Breast epithelium (tissue), 4 donors: ENCODE data around the gene TNNI3K. TPM values are rescaled to one million over a fixed set of nuclear protein-coding genes. Genes with fewer than 3 reads are reported as not detected.

ENCODE experiments used
- DNase-seq, 2 donors: peaks; one replicate each; pipeline ENCODE4 v3.0.0-alpha.2; 2019; ENCODE audit warnings: low spot score in 2 of 2
- H3K27ac ChIP-seq, 2 donors: fragments of 200-600 bp; sonication (generic) in 1 of 2; one replicate each; pipeline ENCODE4 v1.5.1; 2016 to 2019; ENCODE audit warnings: mild to moderate bottlenecking in 1 of 2
- H3K27me3 ChIP-seq, 2 donors: fragments of 200-600 bp; sonication (generic) in 1 of 2; one replicate each; pipeline versions ENCODE4 v1.5.1 to v1.6.0; 2017 to 2019; ENCODE audit warnings: control low read depth in 1 of 2, mild to moderate bottlenecking in 1 of 2
- H3K36me3 ChIP-seq: fragments of 200-600 bp; one replicate; pipeline ENCODE4 v1.5.1; 2019
- H3K4me1 ChIP-seq, 2 donors: fragments of 200-600 bp; sonication (generic); one replicate each; pipeline ENCODE4 v1.5.1; 2016 to 2019; ENCODE audit warnings: control low read depth in 1 of 2
- H3K4me3 ChIP-seq, 3 donors: fragments of 200-600 bp; sonication (generic); 1 replicate in 2 of 3; 2 replicates in 1 of 3; pipeline ENCODE4 v1.5.1; 2016 to 2019; ENCODE audit warnings: mild to moderate bottlenecking in 3 of 3, moderate library complexity in 2 of 3
- H3K9me3 ChIP-seq, 2 donors: fragments of 200-600 bp; sonication (generic) in 1 of 2; one replicate each; pipeline ENCODE4 v1.5.1; 2016 to 2019; ENCODE audit warnings: control low read depth in 1 of 2
- POLR2A ChIP-seq: fragments of 450-650 bp; IDR thresholded peaks from one replicate; pipeline ENCODE4 v1.6.1; 2016; ENCODE audit warnings: antibody characterized with exemption, mild to moderate bottlenecking, moderate library complexity
- POLR2AphosphoS5 ChIP-seq, 3 donors: sonication (generic); formaldehyde crosslinking; IDR thresholded peaks; one replicate each; pipeline ENCODE4 v1.6.1; 2017; ENCODE audit warnings: antibody characterized with exemption in 3 of 3
- intact Hi-C: fragments of 100-400 bp; cut with DNase I; formaldehyde crosslinking; loops from one replicate; pipeline ENCODE4 v1.15.1; 2023; ENCODE audit warnings: low total_unique reads
- total RNA-seq, 3 donors: library from RNA; depleted of rRNA; stranded (reverse); fragments of >200 nt; gene quantifications; one replicate each; pipeline ENCODE4 v1.1.0, GENCODE V29; 2016
- TF ChIP-seq, protein P1 (sequence below), 3 donors: fragments of 450-650 bp; IDR thresholded peaks; one replicate each; pipeline ENCODE4 v1.5.1; 2016 to 2017; ENCODE audit warnings: antibody characterized with exemption in 3 of 3, mild to moderate bottlenecking in 3 of 3, moderate library complexity in 3 of 3

The TNNI3K gene
- total RNA-seq, 3 donors from 2014 or later: 1.3 to 3.7 (median 2.5) TPM

DNA sequence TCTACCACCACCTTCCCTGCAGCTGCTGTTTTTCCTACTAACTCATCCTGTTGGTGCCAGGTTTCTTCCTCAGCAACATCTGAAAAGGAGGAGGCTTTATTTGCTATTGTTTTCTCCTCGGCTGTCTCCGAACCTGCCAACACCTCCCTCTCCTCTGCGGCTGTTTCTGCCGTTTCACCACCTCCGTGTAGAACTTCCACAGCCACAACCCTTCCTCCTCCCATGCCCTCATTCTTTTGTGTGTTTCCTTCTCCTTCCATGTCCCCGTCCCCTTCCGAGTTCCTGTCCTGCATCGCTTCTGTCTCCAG, 336.3 kb downstream of the TNNI3K start:
- no peak for TF ChIP-seq POLR2A
- TF ChIP-seq, protein P1, sequence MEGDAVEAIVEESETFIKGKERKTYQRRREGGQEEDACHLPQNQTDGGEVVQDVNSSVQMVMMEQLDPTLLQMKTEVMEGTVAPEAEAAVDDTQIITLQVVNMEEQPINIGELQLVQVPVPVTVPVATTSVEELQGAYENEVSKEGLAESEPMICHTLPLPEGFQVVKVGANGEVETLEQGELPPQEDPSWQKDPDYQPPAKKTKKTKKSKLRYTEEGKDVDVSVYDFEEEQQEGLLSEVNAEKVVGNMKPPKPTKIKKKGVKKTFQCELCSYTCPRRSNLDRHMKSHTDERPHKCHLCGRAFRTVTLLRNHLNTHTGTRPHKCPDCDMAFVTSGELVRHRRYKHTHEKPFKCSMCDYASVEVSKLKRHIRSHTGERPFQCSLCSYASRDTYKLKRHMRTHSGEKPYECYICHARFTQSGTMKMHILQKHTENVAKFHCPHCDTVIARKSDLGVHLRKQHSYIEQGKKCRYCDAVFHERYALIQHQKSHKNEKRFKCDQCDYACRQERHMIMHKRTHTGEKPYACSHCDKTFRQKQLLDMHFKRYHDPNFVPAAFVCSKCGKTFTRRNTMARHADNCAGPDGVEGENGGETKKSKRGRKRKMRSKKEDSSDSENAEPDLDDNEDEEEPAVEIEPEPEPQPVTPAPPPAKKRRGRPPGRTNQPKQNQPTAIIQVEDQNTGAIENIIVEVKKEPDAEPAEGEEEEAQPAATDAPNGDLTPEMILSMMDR (IDR thresholded peaks at IDR 0.05): no peak
- TF ChIP-seq POLR2AphosphoS5 (IDR thresholded peaks at IDR 0.05): no peak
- H3K4me3 ChIP-seq: no peak overlapping the region
- no peaks in the 10 kb centered on the region for H3K36me3 ChIP-seq
- intact Hi-C loops: no loop called here
- no peak for DNase-seq
- no peaks in the 10 kb centered on the region for H3K4me1 ChIP-seq
- H3K27ac ChIP-seq: no peak overlapping the region
- no peaks in the 10 kb centered on the region for H3K27me3 ChIP-seq
- no peaks in the 10 kb centered on the region for H3K9me3 ChIP-seq

DNA sequence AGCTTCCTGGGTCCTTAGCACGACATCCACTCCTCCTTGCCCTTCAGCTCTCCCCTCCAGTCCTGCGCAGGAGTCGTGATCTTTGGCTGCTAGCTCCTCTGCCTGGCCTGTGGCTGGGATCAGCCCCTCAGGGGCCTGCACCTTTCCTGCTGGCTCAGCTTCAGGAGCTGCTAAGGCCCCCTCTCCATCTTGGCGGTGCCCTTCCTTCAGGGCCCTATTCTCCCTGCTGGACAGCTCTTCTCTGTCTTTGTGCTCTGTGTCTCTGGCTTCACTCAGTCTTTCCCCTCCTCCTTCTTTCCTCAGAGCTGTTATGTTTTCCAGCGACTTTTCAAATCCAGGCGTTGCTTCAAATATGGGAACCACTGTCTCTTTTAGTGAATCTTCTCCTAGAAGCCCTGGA, 336.7 kb downstream of the TNNI3K start:
- Histone ChIP-seq H3K9me3 (no peaks in the 10 kb centered on the region), H3K27me3 (no peaks in the 10 kb centered on the region), H3K27ac (no peak overlapping the region), H3K4me3 (no peak overlapping the region), H3K4me1 (no peaks in the 10 kb centered on the region), H3K36me3 (no peaks in the 10 kb centered on the region)
- DNase-seq: no peak
- intact Hi-C loops: no loop called here
- TF ChIP-seq, protein P1 (IDR thresholded peaks at IDR 0.05): no peak
- TF ChIP-seq POLR2AphosphoS5 (IDR thresholded peaks at IDR 0.05) (no peak), POLR2A (no peak)

DNA sequence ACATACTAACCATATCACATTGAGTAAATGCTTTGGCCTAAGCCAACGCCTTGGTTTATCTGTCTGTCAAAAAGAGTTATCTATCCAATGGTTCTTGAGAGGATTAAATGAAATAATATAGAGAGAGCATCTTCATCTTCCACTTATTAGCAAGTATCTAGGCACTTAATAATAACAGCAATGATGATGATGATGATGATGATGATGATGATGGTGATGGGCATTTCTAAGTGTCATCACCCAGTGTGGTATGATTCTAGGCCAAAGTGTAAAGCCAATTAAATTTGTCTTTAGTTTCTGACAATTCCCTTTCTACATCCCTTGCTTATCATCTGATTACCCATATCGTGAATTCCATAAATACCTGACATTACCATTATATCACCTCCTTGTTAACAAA, 342.9 kb downstream of the TNNI3K start:
- no peaks in the 10 kb centered on the region for H3K27me3 ChIP-seq
- H3K4me1 ChIP-seq: no peaks in the 10 kb centered on the region
- H3K27ac ChIP-seq: no peak overlapping the region
- intact Hi-C loops: no loop called here
- no peak overlapping the region for H3K4me3 ChIP-seq
- no peak for DNase-seq
- H3K9me3 ChIP-seq: no peaks in the 10 kb centered on the region
- TF ChIP-seq, protein P1 (IDR thresholded peaks at IDR 0.05): no peak
- TF ChIP-seq POLR2AphosphoS5 (IDR thresholded peaks at IDR 0.05) (no peak), POLR2A (no peak)
- no peaks in the 10 kb centered on the region for H3K36me3 ChIP-seq

DNA sequence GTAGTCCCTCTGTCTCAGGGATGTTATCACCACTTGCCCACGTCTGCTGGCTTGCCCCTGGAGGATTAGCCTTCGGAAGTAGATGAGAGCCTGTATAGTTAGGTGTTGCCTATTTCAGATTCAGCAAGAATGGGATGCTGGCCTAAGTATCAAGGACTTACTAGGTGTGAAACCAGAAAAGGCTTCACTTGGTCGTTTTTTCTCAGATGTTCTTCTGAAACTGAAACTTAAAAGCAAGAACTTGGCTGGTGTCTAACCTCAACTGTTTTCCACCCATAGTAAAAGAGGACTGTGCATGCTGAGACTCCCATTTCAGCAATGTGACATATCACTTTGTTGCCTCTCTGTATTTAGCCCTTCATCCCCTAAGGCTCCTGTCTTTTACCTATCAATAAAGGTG, 344.2 kb downstream of the TNNI3K start:
- Histone ChIP-seq H3K27me3 (no peaks in the 10 kb centered on the region), H3K4me1 (no peaks in the 10 kb centered on the region), H3K9me3 (no peaks in the 10 kb centered on the region), H3K36me3 (no peaks in the 10 kb centered on the region), H3K4me3 (no peak overlapping the region), H3K27ac (no peak overlapping the region)
- no peak for DNase-seq
- intact Hi-C loops: no loop called here
- TF ChIP-seq POLR2AphosphoS5 (IDR thresholded peaks at IDR 0.05): no peak
- TF ChIP-seq, protein P1 (IDR thresholded peaks at IDR 0.05): no peak
- TF ChIP-seq POLR2A: no peak

DNA sequence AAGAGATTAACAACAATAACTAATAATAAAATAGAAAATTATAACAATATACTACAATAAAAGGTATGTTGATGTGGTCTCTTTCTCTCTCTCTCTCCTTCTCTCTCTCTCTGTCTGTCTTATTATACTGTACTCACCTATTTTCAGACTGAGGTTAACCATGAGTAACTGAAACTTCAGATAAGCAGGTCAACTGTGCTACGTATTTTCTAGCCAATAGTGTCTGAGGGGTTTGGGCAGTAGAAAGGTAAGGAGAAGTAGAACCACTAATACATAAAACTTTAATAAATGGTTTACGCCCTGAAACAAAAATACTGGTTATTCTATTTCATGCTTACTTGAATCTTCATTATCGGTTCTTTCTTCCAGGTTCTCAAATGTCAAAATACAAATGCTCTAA, 348.2 kb downstream of the TNNI3K start:
- Histone ChIP-seq H3K27me3 (no peaks in the 10 kb centered on the region), H3K4me3 (no peak overlapping the region), H3K9me3 (no peaks in the 10 kb centered on the region), H3K4me1 (no peaks in the 10 kb centered on the region), H3K36me3 (no peaks in the 10 kb centered on the region), H3K27ac (no peak overlapping the region)
- intact Hi-C loops: no loop called here
- DNase-seq: no peak
- TF ChIP-seq, protein P1 (IDR thresholded peaks at IDR 0.05): no peak
- TF ChIP-seq POLR2A (no peak), POLR2AphosphoS5 (IDR thresholded peaks at IDR 0.05) (no peak)
